Measurements from ENCODE around the gene DMXL2. TPM values are rescaled to one million over a fixed set of nuclear protein-coding genes. Genes with fewer than 3 reads are reported as not detected.

DMXL2 gene
- total and polyA plus RNA-seq, 9 of the 15 experiments (the other 6 are each of a cell fraction or from before 2014, with no cell fraction given) = 9.3 to 57.7 (median 30.7) TPM

DNA sequence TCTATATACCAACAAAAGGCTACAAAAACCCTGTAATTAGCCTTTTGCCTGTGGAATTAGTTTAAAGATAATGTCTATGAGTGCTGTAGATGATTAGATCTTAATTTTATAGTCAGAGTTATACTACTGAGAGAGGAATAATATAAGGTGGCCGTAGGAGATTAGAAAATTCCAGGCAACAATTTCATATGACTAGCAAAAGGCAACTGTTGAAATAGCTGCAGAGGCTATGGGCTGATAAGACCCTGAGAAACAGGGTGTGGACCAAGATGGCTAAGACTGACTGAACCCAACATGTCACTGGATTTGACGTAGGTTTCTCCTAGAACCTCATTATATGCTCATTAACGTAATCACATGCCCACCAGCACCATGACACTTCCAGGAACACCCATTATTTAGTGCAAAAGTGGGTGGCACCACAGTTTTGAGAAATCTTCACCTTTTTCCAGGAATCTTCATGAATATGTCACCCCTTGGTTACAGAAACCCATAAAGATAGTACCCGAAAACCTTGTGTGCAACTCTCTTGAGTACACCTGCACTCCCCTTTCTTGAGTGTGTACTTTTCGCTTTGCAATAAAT, 29.6 kb upstream of the DMXL2 start (continued):
- TF ChIP-seq RBFOX2 (IDR thresholded peaks at IDR 0.05; ENCODE audit: low read depth, low read length) (no peak), ZKSCAN3 (CRISPR knock-in tag; IDR thresholded peaks at IDR 0.05) (no peak), ARID2 (IDR thresholded peaks at IDR 0.05) (no peak), RBM39 (optimal IDR thresholded peaks at IDR 0.05; ENCODE audit: low read depth, low read length) (no peak), NONO (IDR thresholded peaks at IDR 0.05; ENCODE audit: low read depth in 2 of 2, low read length in 1 of 2) (no peak), SAFB (IDR thresholded peaks at IDR 0.05; ENCODE audit: borderline replicate concordance, low read depth, low read length) (no peak), TAF9B (IDR thresholded peaks at IDR 0.05; ENCODE audit: partially characterized antibody) (no peak), LCOR (CRISPR knock-in tag; IDR thresholded peaks at IDR 0.05) (peak; percentile 76; the same call in 1 of the 2 replicates), NCOA1 (IDR thresholded peaks at IDR 0.05; ENCODE audit: low read depth) (peak; percentile 87; the same call in 1 of the 2 replicates), ZKSCAN1 (IDR thresholded peaks at IDR 0.05; ENCODE audit: low read depth, low read length) (no peak), ZNF146 (CRISPR knock-in tag; IDR thresholded peaks at IDR 0.05; ENCODE audit: unreplicated experiment) (no peak), MEIS2 (IDR thresholded peaks at IDR 0.05; ENCODE audit: partially characterized antibody) (peak; percentile 98), CBX1 (IDR thresholded peaks at IDR 0.05; ENCODE audit: low read depth) (no peak), ZNF79 (CRISPR knock-in tag; IDR thresholded peaks at IDR 0.05; ENCODE audit: low read depth) (no peak), ZNF707 (CRISPR knock-in tag; conservative IDR thresholded peaks at IDR 0.05) (no peak), ZNF586 (CRISPR knock-in tag; conservative IDR thresholded peaks at IDR 0.05) (no peak), RAD21 (CRISPR knock-in tag; conservative IDR thresholded peaks at IDR 0.05 in 1 of 2, IDR thresholded peaks at IDR 0.05 in 1 of 2) (peak in 1 of 2 experiments; percentile 46; a peak in 2 of 4 replicates), CHD4 (IDR thresholded peaks at IDR 0.05; ENCODE audit: insufficient read depth, insufficient replicate concordance, low read depth, low read length, poor library complexity, severe bottlenecking) (no peak), POLR3A (IDR thresholded peaks at IDR 0.05; ENCODE audit: borderline replicate concordance, extremely low read depth, insufficient read depth, insufficient read length) (no peak), RBBP5 (IDR thresholded peaks at IDR 0.05; ENCODE audit: borderline replicate concordance, insufficient read depth, low read length, poor library complexity, severe bottlenecking) (no peak), TCF3 (CRISPR knock-in tag; IDR thresholded peaks at IDR 0.05) (peak; percentile 95), ZNF507 (tag; conservative IDR thresholded peaks at IDR 0.05) (no peak), SIN3A (IDR thresholded peaks at IDR 0.05; ENCODE audit: borderline replicate concordance in 2 of 2, control insufficient read depth in 1 of 2, low read depth in 2 of 2, low read length in 2 of 2) (no peak), SP1 (CRISPR knock-in tag; IDR thresholded peaks at IDR 0.05) (0 out of 2 replicates have a peak, but pooled peaks have one; percentile 25)
- TF ChIP-seq, protein P1, sequence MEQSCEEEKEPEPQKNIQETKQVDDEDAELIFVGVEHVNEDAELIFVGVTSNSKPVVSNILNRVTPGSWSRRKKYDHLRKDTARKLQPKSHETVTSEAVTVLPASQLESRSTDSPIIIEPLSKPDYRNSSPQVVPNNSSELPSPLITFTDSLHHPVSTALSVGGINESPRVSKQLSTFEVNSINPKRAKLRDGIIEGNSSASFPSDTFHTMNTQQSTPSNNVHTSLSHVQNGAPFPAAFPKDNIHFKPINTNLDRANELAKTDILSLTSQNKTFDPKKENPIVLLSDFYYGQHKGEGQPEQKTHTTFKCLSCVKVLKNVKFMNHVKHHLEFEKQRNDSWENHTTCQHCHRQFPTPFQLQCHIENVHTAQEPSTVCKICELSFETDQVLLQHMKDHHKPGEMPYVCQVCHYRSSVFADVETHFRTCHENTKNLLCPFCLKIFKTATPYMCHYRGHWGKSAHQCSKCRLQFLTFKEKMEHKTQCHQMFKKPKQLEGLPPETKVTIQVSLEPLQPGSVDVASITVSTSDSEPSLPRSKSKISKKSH (CRISPR knock-in tag; IDR thresholded peaks at IDR 0.05) = no peak
- TF ChIP-seq, protein P2, sequence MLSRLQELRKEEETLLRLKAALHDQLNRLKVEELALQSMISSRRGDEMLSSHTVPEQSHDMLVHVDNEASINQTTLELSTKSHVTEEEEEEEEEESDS (CRISPR knock-in tag; IDR thresholded peaks at IDR 0.05) = no peak
- TF ChIP-seq, protein P3, sequence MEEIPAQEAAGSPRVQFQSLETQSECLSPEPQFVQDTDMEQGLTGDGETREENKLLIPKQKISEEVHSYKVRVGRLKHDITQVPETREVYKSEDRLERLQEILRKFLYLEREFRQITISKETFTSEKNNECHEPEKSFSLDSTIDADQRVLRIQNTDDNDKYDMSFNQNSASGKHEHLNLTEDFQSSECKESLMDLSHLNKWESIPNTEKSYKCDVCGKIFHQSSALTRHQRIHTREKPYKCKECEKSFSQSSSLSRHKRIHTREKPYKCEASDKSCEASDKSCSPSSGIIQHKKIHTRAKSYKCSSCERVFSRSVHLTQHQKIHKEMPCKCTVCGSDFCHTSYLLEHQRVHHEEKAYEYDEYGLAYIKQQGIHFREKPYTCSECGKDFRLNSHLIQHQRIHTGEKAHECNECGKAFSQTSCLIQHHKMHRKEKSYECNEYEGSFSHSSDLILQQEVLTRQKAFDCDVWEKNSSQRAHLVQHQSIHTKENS (CRISPR knock-in tag; IDR thresholded peaks at IDR 0.05) = no peak
